ENCODE data around the gene MPL. TPM values are rescaled to one million over a fixed set of nuclear protein-coding genes. Genes with fewer than 3 reads are reported as not detected.
A peak's percentile ranks its signal among the peaks of the same experiment; 100 is the strongest.

The MPL gene
- total and polyA plus RNA-seq, 2 experiments from 2014 or later = 0.16 TPM; not detected in 1

- Histone ChIP-seq H3K4me2 (peak overlapping the region; percentile 100), H3K27me3 (no peaks in the 10 kb centered on the region), H3K9me2 (replicated peaks; ENCODE audit: insufficient read depth) (no peaks in the 10 kb centered on the region), H2AFZ (no peak overlapping the region), H3K9me3 (ENCODE audit: low read depth) (no peaks in the 10 kb centered on the region), H3K27ac (no peak overlapping the region), H4K20me1 (ENCODE audit: insufficient read depth, poor library complexity, severe bottlenecking) (peaks cover 8% of the 10 kb centered on the region), H3K79me2 (peaks cover 52% of the 10 kb centered on the region), H3K36me3 (replicated peaks; ENCODE audit: insufficient read depth, low read depth) (peaks cover 10% of the 10 kb centered on the region), H3K4me1 (ENCODE audit: insufficient read depth) (peaks cover 19% of the 10 kb centered on the region), H3K4me3 (no peak overlapping the region)
- TF ChIP-seq EZH2phosphoT487 (IDR thresholded peaks at IDR 0.05; ENCODE audit: low read depth, severe bottlenecking, unreplicated experiment) = no peak
- TF ChIP-seq CTCF (IDR thresholded peaks at IDR 0.05; ENCODE audit: poor library complexity) = no peak
- TF ChIP-seq EZH2 (IDR thresholded peaks at IDR 0.05; ENCODE audit: borderline replicate concordance) = no peak
- WGBS (ENCODE audit: low lambda C conversion rate, missing lambda C conversion rate) = 86% methylated on average over 4 of the region's 4 CpGs
- no peak for DNase-seq (ENCODE audit: low spot score)
Measured at GRCh38 chr1:43387976-43388599, 50.5 kb downstream of the MPL start.

GRCh38 chr1:43388613-43389012 is 51.0 kb downstream of the MPL start:
- TF ChIP-seq EZH2 (IDR thresholded peaks at IDR 0.05; ENCODE audit: borderline replicate concordance) = no peak
- no peak for TF ChIP-seq EZH2phosphoT487 (IDR thresholded peaks at IDR 0.05; ENCODE audit: low read depth, severe bottlenecking, unreplicated experiment)
- TF ChIP-seq CTCF (IDR thresholded peaks at IDR 0.05; ENCODE audit: poor library complexity) = no peak
- H4K20me1 ChIP-seq (ENCODE audit: insufficient read depth, poor library complexity, severe bottlenecking) = peaks cover 8% of the 10 kb centered on the region
- no peak for DNase-seq (ENCODE audit: low spot score)
- peaks cover 10% of the 10 kb centered on the region for H3K36me3 ChIP-seq (replicated peaks; ENCODE audit: insufficient read depth, low read depth)
- peaks cover 19% of the 10 kb centered on the region for H3K4me1 ChIP-seq (ENCODE audit: insufficient read depth)
- 60% methylated on average over 3 of the region's 3 CpGs for WGBS (ENCODE audit: low lambda C conversion rate, missing lambda C conversion rate)
- no peak overlapping the region for H2AFZ ChIP-seq
- H3K27me3 ChIP-seq = no peaks in the 10 kb centered on the region
- H3K4me3 ChIP-seq = peak overlapping the region; percentile 78
- no peaks in the 10 kb centered on the region for H3K9me2 ChIP-seq (replicated peaks; ENCODE audit: insufficient read depth)
- H3K9me3 ChIP-seq (ENCODE audit: low read depth) = no peaks in the 10 kb centered on the region
- peak overlapping the region; percentile 100 for H3K4me2 ChIP-seq
- peak overlapping the region; percentile 97 for H3K27ac ChIP-seq
- H3K79me2 ChIP-seq = peaks cover 57% of the 10 kb centered on the region

GRCh38 chr1:43389326-43390313 is 52.0 kb downstream of the MPL start, which contains the start of the genes MED8 and SZT2:
Gene MED8 (minus strand): TSS chr1:43389800. CDS start chr1:43389764, 36 bp downstream.
Gene SZT2 (plus strand): TSS chr1:43389899. CDS start chr1:43389969, 70 bp downstream.
- Histone ChIP-seq H4K20me1 (ENCODE audit: insufficient read depth, poor library complexity, severe bottlenecking) (peaks cover 8% of the 10 kb centered on the region), H3K4me1 (ENCODE audit: insufficient read depth) (peaks cover 19% of the 10 kb centered on the region), H3K27me3 (no peaks in the 10 kb centered on the region), H3K9me3 (ENCODE audit: low read depth) (no peaks in the 10 kb centered on the region), H2AFZ (peak within 1 kb of the TSS; percentile 68), H3K36me3 (replicated peaks; ENCODE audit: insufficient read depth, low read depth) (peaks cover 10% of the 10 kb centered on the region), H3K9me2 (replicated peaks; ENCODE audit: insufficient read depth) (no peaks in the 10 kb centered on the region), H3K27ac (peak within 1 kb of the TSS; percentile 97), H3K4me2 (peak within 1 kb of the TSS; percentile 100), H3K4me3 (peak within 1 kb of the TSS; percentile 78), H3K79me2 (peaks cover 60% of the 10 kb centered on the region)
- peak; percentile 95 for DNase-seq (ENCODE audit: low spot score)
- TF ChIP-seq CTCF (IDR thresholded peaks at IDR 0.05; ENCODE audit: poor library complexity) (no peak), EZH2 (IDR thresholded peaks at IDR 0.05; ENCODE audit: borderline replicate concordance) (no peak), EZH2phosphoT487 (IDR thresholded peaks at IDR 0.05; ENCODE audit: low read depth, severe bottlenecking, unreplicated experiment) (no peak)
- WGBS (ENCODE audit: low lambda C conversion rate, missing lambda C conversion rate) = 2% methylated on average over 49 of the region's 65 CpGs

Data from hepatocyte (in vitro differentiated cells).